Loucy (cell line): ENCODE results near the gene IGSF21.

Experiments used
- CTCF ChIP-seq: fragments of 200-600 bp; sonication (generic); conservative IDR thresholded peaks from 2 replicates; pipeline ENCODE4 v1.5.1; 2014; ENCODE audit warnings: mild to moderate bottlenecking, antibody characterized with exemption, low read length
- EZH2phosphoT487 ChIP-seq: fragments of 200-600 bp; IDR thresholded peaks from 2 replicates; pipeline ENCODE4 v1.6.1; 2018; ENCODE audit warnings: antibody characterized with exemption, mild to moderate bottlenecking, moderate library complexity, borderline replicate concordance

GRCh38 chr1:18085387-18086074 lies 22.1 kb upstream of the IGSF21 start:
- TF ChIP-seq CTCF = no peak
- no peak for TF ChIP-seq EZH2phosphoT487
